Activated gamma-delta T cell (primary cell): ENCODE measurements around the gene POMGNT1.

Experiments used
- DNase-seq: peaks from one replicate; lab custom pipeline; 2025; lab: John Stamatoyannopoulos, UW

Gene POMGNT1

GRCh38 chr1:46157916-46158311 is 40.3 kb downstream of the POMGNT1 start:
- no peak for DNase-seq

DNA sequence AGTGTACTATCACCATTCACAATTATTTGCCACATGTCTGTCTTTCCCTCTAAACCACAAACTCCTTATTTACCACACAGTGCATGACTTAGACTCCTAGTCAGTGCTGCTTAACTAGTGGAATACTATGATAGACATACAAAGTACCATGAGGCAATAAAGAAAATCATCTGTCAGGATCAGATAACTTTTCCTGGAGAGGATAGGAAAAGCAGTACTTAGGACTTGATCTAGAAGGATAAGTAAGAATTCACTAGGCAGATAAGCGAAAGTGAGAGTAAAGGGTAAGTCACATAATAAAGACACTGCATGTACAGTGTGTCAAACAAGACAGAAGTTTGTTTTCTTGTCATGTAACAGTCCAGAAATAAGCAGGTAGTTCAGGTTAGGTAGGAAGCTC is 44.5 kb downstream of the POMGNT1 start:
- DNase-seq = no peak

DNA sequence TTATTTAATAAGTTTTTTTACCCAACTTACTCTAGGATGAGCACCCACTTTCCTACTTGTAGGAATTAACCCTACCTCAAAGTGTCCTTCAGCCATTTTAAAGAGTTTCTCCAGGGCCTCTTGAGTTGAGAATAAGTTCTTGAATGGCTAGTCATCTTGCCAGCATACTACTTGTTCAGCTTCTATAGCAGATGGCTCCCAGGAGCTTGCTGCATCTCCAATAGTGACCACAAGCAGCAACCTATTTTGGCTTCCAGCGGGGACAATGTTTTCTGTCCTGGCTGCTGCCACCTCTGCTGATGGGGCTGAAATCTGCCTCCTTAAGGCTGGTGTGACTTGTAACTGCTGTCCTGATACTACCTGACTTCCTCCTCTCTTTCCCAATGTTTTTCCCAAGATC is 45.0 kb downstream of the POMGNT1 start:
- no peak for DNase-seq

- DNase-seq = no peak
These were observed 46.2 kb downstream of the POMGNT1 start for GRCh38 chr1:46152016-46152415.

- no peak for DNase-seq
These were observed 48.1 kb downstream of the POMGNT1 start for GRCh38 chr1:46150085-46150484.

DNA sequence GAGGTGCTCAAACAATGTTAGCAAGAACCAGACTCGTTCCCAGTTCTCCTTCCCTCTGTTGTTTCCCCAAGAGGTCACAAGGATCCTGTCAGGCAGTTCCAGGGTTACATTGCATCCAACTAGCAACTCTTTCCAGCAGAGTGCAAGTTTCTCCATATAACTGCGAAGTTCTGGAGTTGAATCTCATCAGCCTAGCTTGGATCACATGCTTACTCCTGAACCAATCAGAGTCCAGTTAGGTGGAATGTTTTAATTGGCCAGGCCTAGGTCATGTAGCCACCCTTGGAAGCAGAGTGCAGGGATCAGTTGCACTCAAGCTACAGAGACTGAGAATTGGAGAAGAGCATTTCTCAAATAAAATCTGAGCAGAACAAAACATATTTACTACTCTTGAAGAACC is 49.9 kb downstream of the POMGNT1 start:
- DNase-seq = no peak
